Putamen (tissue), 1 donor: ENCODE measurements around the gene HTR2C.
A peak's percentile ranks its signal among the peaks of the same experiment; 100 is the strongest.
"Not testable (repeated sequence)": the region's sequence is repeated elsewhere in the genome, so short reads cannot be mapped to it uniquely, and the experiment has no call there.

Experiments
- DNase-seq: peaks from one replicate; pipeline ENCODE4 v3.0.0-alpha.2; 2016; ENCODE audit warnings: low spot score

HTR2C gene

GRCh38 chrX:114712466-114712865 lies 128.6 kb downstream of the HTR2C start:
- no peak for DNase-seq

- DNase-seq, result no peak
Measured at GRCh38 chrX:114715096-114715495, 131.2 kb downstream of the HTR2C start.

DNA sequence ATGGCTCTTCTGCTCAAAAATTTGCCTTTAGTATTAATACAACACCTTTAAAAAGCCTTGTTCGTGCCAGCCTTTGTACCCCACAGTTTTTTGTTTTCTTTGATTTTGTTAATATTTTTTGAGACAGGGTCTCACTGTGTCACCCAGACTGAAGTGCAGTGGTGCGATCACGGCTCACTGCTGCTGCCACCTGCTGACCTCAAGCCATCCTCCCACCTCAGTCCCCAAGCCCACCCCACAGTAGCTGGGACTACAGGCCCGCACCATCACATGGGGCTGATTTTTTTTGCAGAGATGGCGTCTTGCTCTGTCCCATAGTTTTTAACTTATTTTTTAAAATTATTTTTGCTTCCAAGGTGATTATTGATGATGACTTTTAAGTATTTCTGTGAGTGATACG lies 134.0 kb downstream of the HTR2C start:
- no peak for DNase-seq

GRCh38 chrX:114766541-114766940 lies 182.7 kb downstream of the HTR2C start:
- no peak for DNase-seq

DNA sequence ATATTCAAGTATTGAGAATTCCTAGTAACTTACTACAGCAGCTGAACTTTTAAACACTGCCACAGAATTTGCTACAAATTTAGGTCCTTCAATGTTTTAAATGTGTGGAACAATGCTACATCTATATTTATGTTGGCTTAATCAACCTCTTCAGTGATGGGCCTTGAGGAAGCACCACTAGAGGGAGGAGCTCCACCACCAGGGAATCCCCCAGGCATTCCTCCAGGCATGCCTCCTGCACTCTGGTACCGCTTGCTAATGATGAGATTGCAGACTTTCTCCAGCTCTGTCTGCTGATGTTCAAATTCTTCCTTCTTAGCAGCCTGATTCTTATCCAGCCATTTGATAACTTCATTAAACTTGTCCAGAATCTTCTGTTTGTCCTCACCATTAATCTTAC lies 190.8 kb downstream of the HTR2C start:
- DNase-seq, result no peak

DNA sequence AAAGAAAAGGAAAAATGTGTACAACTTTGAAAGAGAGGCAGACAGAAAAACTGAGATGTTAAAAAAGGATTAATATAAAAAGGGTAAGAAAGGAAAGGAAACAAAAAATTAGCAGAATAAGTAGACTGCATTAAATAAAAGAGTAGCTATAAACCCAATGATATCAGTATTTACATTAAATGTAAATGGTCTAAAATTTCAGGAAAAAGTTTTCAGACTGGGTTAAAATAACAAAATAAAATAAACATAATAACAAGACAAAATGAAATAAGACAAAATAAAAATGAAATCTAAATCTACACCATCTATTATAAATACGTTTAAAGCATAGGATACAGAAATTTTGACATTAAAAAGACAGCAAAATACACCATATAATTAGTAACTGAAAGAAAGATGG lies 199.0 kb downstream of the HTR2C start:
- no peak for DNase-seq

DNA sequence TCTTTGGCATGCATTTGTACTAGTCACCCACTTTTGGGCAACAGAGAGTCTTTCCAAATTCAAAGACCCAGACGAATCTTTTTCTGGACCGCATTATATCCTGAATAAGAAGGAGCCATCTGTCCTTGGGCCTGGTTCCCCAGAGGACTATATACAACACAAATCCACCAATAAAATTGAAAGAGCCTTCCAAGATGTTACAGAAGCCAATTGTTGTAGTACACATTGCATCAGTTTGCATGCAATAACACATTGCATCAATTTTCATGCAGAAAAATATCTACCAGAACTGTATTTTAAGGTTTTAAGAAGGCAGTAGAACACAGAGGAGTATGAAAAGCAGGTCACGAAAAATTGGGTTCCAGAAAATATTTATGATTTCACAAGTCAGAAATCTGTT lies 203.2 kb downstream of the HTR2C start:
- DNase-seq, result no peak

- no peak for DNase-seq
Measured at GRCh38 chrX:114797494-114797893, 213.6 kb downstream of the HTR2C start.

DNA sequence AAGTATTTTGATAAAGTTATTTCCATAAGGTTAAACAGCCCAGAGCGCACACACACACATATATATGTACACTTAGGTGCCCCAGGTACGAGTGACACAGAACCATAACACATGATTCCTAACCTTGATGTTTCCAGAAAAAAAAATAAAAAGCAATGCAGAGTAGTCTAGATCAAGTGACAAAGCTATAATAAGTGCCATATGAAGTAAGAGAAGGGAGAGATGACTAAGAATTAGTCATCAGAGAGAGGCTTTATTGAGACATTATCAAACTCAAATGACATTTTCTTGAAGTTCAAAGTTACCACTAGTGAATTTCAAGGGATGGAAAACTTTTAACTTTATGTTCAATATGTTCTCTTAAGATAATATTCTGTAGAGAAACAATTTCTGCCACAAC lies 215.0 kb downstream of the HTR2C start:
- peak; percentile 24 for DNase-seq

- no peak for DNase-seq
Measured at GRCh38 chrX:114800719-114801118, 216.8 kb downstream of the HTR2C start.

GRCh38 chrX:114819509-114819908 lies 235.6 kb downstream of the HTR2C start:
- no peak for DNase-seq

DNA sequence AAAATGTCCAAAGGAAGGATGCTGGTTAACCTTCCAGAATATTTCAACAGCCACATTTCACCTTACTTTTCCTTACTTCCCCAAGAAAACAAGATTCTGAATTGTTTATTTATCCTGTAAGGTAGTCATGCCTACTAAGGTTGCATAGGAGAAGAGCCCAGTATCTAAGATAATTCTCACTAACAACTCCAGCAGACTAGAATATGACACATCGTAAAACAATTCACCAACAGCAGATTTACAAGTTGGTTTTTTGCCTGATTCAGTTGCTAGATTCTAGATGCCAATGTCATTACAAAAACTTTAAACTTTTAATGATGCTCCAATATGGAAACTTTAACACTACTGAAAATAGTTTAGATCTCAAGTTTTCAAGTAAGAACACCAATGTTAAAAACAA lies 257.2 kb downstream of the HTR2C start:
- no peak for DNase-seq

GRCh38 chrX:114842181-114842580 lies 258.3 kb downstream of the HTR2C start:
- no peak for DNase-seq

DNA sequence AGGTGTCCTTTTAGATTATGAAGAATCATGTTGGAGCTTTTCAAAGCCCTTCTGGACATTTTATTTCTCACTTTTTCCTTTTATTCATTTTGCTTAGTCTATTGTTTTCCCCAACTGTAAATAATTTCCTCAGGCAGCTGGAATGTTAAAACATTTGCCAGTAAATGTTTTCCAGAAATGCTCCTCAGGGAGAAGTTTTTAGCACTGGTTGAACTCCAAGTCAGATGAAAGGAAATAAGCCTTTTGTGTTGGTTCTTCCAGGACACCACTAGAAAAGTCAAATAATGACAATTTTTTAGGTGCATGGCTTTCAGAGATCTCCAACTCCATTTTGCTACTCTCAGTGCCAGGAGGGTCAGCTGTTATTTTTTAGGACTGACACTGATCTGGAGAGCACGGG lies 305.6 kb downstream of the HTR2C start:
- no peak for DNase-seq

- no peak for DNase-seq
Measured at GRCh38 chrX:114903618-114904017, 319.7 kb downstream of the HTR2C start.

- no peak for DNase-seq
Measured at GRCh38 chrX:114905251-114905650, 321.4 kb downstream of the HTR2C start.

GRCh38 chrX:114906984-114907510 lies 323.2 kb downstream of the HTR2C start:
- DNase-seq, result no peak

- DNase-seq, result no peak
Measured at GRCh38 chrX:114924423-114924822, 340.5 kb downstream of the HTR2C start.

DNA sequence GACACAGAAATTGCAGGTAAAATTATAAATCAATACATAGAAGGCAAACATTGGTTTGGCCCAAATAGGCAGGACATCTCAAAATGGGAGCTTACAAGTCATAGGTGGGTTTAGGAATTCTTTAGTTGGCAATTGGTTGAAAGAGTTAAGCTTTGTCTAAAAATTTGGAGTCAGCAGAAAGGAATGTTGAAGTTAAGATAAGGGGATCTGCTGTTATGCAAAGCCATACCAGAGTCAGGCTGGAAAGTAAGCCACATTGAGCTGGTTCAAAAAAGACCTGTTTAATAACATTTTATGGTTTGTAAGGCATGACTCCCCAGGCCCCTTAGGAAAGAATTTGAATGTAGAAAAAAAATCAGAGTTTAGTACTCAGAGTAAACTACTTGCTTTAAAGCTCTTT lies 341.0 kb downstream of the HTR2C start:
- DNase-seq, result no peak

GRCh38 chrX:114930227-114930626 lies 346.3 kb downstream of the HTR2C start:
- no peak for DNase-seq

DNA sequence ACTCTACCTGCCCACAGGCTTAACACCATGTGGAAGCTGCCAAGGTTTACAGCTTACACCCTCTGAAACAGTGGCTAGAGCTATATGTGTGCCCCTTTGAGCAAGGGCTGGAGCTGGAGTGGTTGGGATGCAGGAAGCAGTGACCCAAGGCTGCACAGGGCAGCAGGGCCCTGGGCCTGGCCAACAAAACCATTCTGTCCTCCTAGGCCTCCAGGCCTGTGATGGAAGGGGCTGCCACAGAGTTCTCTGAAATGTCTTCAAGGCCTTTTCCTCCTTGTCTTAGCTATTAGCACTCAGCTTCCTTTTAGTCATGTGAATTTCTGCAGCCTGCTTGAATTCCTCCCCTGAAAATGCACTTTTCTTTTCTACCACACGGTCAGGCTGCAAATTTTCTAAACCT lies 348.7 kb downstream of the HTR2C start:
- no peak for DNase-seq

DNA sequence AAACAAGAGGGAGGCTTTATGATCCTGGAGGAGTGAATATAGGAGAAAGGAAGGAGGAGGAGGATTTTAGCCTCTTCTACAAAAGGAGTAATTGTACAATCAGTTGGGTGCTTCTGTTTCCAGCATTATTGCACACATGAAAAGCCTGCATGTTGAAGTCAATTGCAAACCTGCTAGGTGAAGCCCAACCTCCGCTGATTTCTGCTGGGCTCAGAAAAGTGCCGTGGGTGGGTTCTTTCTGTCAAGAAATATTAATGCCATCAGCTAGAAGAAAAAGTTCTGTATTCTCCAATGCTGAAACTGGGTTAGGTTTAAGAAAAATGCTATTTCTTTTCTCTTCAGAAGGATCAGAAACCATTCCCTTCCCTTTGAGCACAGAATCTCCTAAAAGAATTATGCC lies 349.4 kb downstream of the HTR2C start:
- DNase-seq, result peak; percentile 64

DNA sequence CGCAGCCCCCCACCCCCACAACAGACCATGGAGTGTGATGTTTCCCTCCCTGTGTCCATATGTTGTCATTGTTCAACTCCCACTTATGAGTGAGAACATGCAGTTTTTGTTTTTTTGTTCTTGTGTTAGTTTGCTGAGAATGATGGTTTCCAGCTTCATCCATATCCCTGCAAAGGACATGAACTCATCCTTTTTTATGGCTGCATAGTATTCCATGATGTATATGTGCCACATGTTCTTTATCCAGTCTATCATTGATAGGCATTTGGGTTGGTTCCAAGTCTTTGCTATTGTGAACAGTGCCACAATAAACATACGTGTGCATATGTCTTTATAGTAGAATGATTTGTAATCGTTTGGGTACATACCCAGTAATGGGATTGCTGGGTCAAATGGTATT lies 353.2 kb downstream of the HTR2C start:
- not testable (repeated sequence) for DNase-seq

DNA sequence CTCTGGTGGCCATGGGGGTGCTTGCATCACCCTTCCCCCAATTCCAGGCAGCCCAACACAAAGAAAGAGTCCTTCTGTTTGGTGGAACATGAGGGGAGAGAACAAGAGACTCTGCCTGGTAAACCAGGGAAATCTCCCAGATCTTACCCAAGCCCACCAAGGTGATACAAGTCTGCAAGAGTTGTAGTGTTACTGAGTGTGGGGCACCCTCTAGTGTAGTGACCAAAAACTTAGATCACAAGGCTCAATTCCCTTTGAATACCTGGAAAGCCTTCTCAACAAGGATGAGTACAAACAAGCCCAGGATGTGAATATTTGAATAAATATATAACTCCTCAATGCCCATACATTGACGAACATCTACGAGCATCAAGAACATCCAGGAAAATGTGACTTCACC lies 368.8 kb downstream of the HTR2C start:
- no peak for DNase-seq
